WTC11 (cell line): Measurements from ENCODE around the gene CRAT. TPM values are rescaled to one million over a fixed set of nuclear protein-coding genes. Genes with fewer than 3 reads are reported as not detected.

ENCODE experiments used
- ATAC-seq: fragments of 200-7000 bp; cut with Tn5 transposase; 2 replicates; pipeline ENCODE4 v1.10.0; 2021; ENCODE audit warnings: mild to moderate bottlenecking, moderate library complexity
- CTCF ChIA-PET: fragments of 300-600 bp; sonication (Branson Sonifier 250); formaldehyde crosslinking; loops from one replicate; lab custom pipeline; 2021; ENCODE audit warnings: antibody characterized with exemption; lab: Charles Lee
- POLR2A ChIA-PET: fragments of 350-600 bp; sonication (Branson Sonifier 250); formaldehyde crosslinking; loops from one replicate; lab custom pipeline; 2021; ENCODE audit warnings: antibody characterized with exemption; lab: Charles Lee
- DNase-seq: peaks from one replicate; pipeline ENCODE4 v3.0.0; 2021; ENCODE audit warnings: low spot score
- H3K27ac Mint-ChIP-seq: 2 replicates; pipeline ENCODE4 v1.8.0; 2021; ENCODE audit warnings: mixed read lengths
- H3K27me3 Mint-ChIP-seq: 2 replicates; pipeline ENCODE4 v1.8.0; 2021; ENCODE audit warnings: low read depth, mild to moderate bottlenecking, moderate library complexity, mixed read lengths
- H3K36me3 Mint-ChIP-seq: 2 replicates; pipeline ENCODE4 v1.8.0; 2021; ENCODE audit warnings: mixed read lengths
- H3K4me1 Mint-ChIP-seq: 2 replicates; pipeline ENCODE4 v1.8.0; 2022; ENCODE audit warnings: mixed read lengths
- H3K4me3 Mint-ChIP-seq: 2 replicates; pipeline ENCODE4 v1.8.0; 2021; ENCODE audit warnings: mild to moderate bottlenecking, moderate library complexity, mixed read lengths
- H3K9me3 Mint-ChIP-seq: 2 replicates; pipeline ENCODE4 v1.8.0; 2021; ENCODE audit warnings: mixed read lengths
- ELF4 ChIP-seq: sonication (generic); formaldehyde crosslinking; IDR thresholded peaks from 2 replicates; pipeline ENCODE4 v1.8.1; 2022; ENCODE audit warnings: low read depth, mild to moderate bottlenecking, moderate library complexity, missing genetic modification reagents
- GTF2I ChIP-seq: fragments of 250-450 bp; sonication (Bioruptor Pico); conservative IDR thresholded peaks from 2 replicates; pipeline ENCODE4 v1.4.0; 2021; ENCODE audit warnings: mild to moderate bottlenecking
- RELA ChIP-seq: sonication (generic); formaldehyde crosslinking; IDR thresholded peaks from 2 replicates; pipeline ENCODE4 v1.8.1; 2022; ENCODE audit warnings: missing genetic modification reagents, mild to moderate bottlenecking, borderline replicate concordance
- RORB ChIP-seq: fragments of 250-450 bp; sonication (Bioruptor Pico); IDR thresholded peaks from 2 replicates; pipeline ENCODE4 v1.9.0; 2021; ENCODE audit warnings: mild to moderate bottlenecking
- SOX15 ChIP-seq: fragments of 250-450 bp; sonication (Bioruptor Pico); IDR thresholded peaks from 2 replicates; pipeline ENCODE4 v1.9.0; 2021; ENCODE audit warnings: mild to moderate bottlenecking
- SP1 ChIP-seq: sonication (generic); formaldehyde crosslinking; conservative IDR thresholded peaks from 2 replicates; pipeline ENCODE4 v1.8.1; 2022; ENCODE audit warnings: missing genetic modification reagents
- ZNF232 ChIP-seq: sonication (generic); formaldehyde crosslinking; IDR thresholded peaks from 2 replicates; pipeline ENCODE4 v1.8.0; 2022; ENCODE audit warnings: mild to moderate bottlenecking, missing genetic modification reagents
- ZNF263 ChIP-seq: sonication (generic); formaldehyde crosslinking; IDR thresholded peaks from 2 replicates; pipeline ENCODE4 v1.8.1; 2022; ENCODE audit warnings: low read depth, mild to moderate bottlenecking, moderate library complexity, missing genetic modification reagents
- ZNF317 ChIP-seq: sonication (generic); formaldehyde crosslinking; IDR thresholded peaks from 2 replicates; pipeline ENCODE4 v1.8.1; 2023; ENCODE audit warnings: low read depth, mild to moderate bottlenecking, moderate library complexity, missing genetic modification reagents, borderline replicate concordance
- ZNF396 ChIP-seq: fragments of 250-450 bp; sonication (Bioruptor Pico); IDR thresholded peaks from 2 replicates; pipeline ENCODE4 v1.8.0; 2021; ENCODE audit warnings: mild to moderate bottlenecking, moderate library complexity, borderline replicate concordance
- ZNF416 ChIP-seq: fragments of 250-450 bp; sonication (Bioruptor Pico); IDR thresholded peaks from 2 replicates; pipeline ENCODE4 v1.9.0; 2021; ENCODE audit warnings: mild to moderate bottlenecking, inconsistent platforms
- total RNA-seq: library from RNA; stranded (reverse); gene quantifications from 3 replicates; pipeline ENCODE4 v1.2.3, GENCODE V29; 2021
- TF ChIP-seq, protein P1 (sequence below): sonication (generic); formaldehyde crosslinking; IDR thresholded peaks from 2 replicates; pipeline ENCODE4 v1.8.0; 2022; ENCODE audit warnings: mild to moderate bottlenecking, missing genetic modification reagents
- TF ChIP-seq, protein P2 (sequence below): sonication (generic); formaldehyde crosslinking; conservative IDR thresholded peaks from 2 replicates; pipeline ENCODE4 v1.8.1; 2023; ENCODE audit warnings: mild to moderate bottlenecking, low read depth, missing genetic modification reagents, moderate library complexity
- TF ChIP-seq, protein P3 (sequence below): sonication (generic); formaldehyde crosslinking; IDR thresholded peaks from 2 replicates; pipeline ENCODE4 v1.8.1; 2022; ENCODE audit warnings: mild to moderate bottlenecking, moderate library complexity, missing genetic modification reagents
- TF ChIP-seq, protein P4 (sequence below): fragments of 250-450 bp; sonication (Bioruptor Pico); IDR thresholded peaks from 2 replicates; pipeline ENCODE4 v1.8.0; 2021; ENCODE audit warnings: mild to moderate bottlenecking
- TF ChIP-seq, protein P5 (sequence below): fragments of 200-600 bp; IDR thresholded peaks from 2 replicates; pipeline ENCODE4 v1.8.0; 2022; ENCODE audit warnings: antibody characterized with exemption

The CRAT gene
- total RNA-seq, 1 experiment from 2014 or later = 17.2 TPM

DNA sequence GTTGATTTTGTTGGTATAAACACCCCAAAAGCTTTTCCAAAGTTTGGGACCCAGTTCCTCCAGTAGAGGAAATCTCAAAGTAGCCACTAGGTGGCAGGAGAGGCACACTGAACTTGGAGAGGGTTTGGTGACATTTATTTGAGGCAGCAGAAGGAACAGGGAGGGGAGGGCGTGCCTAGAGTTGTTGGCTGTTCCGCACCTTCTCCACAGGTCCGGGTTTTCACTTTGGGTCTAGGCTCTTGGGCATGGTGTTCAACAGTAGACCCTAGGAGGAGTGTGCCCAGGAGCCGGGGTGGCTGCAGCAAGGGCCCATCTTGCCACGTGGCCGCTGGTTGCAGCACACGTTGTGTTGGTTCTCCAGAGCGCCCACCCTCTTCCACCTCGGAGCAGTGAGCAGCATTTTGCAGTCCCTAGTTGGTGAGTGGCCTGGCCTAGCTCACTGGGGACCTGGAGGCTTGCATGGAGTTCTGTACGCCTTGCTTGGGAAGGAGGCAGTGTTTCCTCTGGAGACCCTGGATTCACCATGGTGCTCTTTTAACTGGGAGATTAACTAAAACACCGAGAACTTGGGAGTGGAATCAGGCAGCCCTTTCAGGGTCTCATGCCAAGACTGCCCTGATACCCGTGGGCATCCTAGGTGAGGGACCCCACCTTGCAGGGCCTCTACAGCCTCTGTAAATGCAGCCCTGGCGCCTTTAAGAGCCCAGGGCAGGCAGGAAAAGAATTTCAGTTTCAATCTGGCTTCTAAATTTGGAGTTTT is 28.8 kb upstream of the CRAT start (continued):
- TF ChIP-seq, protein P1, sequence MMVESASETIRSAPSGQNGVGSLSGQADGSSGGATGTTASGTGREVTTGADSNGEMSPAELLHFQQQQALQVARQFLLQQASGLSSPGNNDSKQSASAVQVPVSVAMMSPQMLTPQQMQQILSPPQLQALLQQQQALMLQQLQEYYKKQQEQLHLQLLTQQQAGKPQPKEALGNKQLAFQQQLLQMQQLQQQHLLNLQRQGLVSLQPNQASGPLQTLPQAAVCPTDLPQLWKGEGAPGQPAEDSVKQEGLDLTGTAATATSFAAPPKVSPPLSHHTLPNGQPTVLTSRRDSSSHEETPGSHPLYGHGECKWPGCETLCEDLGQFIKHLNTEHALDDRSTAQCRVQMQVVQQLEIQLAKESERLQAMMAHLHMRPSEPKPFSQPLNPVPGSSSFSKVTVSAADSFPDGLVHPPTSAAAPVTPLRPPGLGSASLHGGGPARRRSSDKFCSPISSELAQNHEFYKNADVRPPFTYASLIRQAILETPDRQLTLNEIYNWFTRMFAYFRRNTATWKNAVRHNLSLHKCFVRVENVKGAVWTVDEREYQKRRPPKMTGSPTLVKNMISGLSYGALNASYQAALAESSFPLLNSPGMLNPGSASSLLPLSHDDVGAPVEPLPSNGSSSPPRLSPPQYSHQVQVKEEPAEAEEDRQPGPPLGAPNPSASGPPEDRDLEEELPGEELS = 0 out of 2 replicates have a peak, but pooled peaks have one; percentile 29
- TF ChIP-seq ZNF396 (CRISPR knock-in tag) = no peak
- TF ChIP-seq SOX15 (CRISPR knock-in tag) = no peak
- TF ChIP-seq RORB = no peak

DNA sequence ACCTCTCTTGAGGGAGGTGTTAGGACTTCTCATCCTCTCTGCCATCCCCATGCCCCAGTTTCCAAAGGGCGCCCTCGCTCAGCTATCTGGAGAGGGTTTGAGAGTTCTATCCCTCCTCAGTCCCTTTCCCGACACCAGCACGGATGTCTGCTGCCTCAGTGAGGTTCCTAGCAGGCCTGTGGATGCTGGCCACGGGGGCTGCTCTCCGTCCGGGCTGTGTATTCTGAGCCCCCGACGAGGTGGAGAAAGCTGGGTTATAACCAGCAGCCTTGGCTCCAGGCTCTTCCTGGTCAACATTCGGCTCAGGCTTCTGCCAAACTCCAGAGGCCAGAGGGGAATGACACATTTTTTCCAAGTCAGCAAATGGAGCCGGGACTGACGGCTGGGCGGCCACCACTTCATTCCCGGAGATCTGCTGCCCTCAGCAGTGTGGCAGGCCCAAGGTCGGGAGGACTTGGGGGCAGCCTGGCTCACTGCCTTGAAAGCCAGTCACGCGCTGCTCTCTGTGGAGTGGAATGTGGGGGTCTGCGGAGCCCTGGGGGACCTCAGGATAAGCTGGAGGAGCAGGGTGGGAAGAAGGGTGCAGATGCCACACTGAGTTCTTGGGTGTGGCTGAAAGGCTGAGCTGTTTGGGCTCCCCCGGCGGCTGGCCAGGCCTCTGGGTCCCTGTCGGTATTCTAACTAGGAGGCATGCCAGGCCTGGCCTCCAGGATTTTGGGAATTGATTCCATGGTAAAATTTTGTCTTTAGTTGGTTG is 28.1 kb upstream of the CRAT start:
- ATAC-seq (no peak), DNase-seq (no peak)
- Mint-ChIP-seq H3K9me3 (no peaks in the 10 kb centered on the region), H3K36me3 (peaks cover 32% of the 10 kb centered on the region), H3K4me1 (peaks cover 55% of the 10 kb centered on the region), H3K4me3 (no peak overlapping the region), H3K27me3 (no peaks in the 10 kb centered on the region), H3K27ac (peak overlapping the region; percentile 97)
- CTCF ChIA-PET = interaction anchor here (0.5 to 9.5 kb wide), 51 partner anchors 6 to 599 kb away, joined by 3 to 345 read pairs (median 4); partner anchors contain the start of genes C9orf50, IER5L, NTMT1 and SH3GLB2
- POLR2A ChIA-PET = interaction anchor here (0.9 kb wide), 2 partner anchors 33 to 82 kb away, joined by 3 to 4 read pairs; no protein-coding TSS in a partner anchor
- TF ChIP-seq SP1 (CRISPR knock-in tag) (no peak), ZNF232 (CRISPR knock-in tag) (no peak), ZNF263 (CRISPR knock-in tag) (no peak), GTF2I (CRISPR knock-in tag) (no peak), ZNF416 (CRISPR knock-in tag) (no peak), ELF4 (CRISPR knock-in tag) (no peak), ZNF317 (no peak), RELA (CRISPR knock-in tag) (no peak)
- TF ChIP-seq, protein P2, sequence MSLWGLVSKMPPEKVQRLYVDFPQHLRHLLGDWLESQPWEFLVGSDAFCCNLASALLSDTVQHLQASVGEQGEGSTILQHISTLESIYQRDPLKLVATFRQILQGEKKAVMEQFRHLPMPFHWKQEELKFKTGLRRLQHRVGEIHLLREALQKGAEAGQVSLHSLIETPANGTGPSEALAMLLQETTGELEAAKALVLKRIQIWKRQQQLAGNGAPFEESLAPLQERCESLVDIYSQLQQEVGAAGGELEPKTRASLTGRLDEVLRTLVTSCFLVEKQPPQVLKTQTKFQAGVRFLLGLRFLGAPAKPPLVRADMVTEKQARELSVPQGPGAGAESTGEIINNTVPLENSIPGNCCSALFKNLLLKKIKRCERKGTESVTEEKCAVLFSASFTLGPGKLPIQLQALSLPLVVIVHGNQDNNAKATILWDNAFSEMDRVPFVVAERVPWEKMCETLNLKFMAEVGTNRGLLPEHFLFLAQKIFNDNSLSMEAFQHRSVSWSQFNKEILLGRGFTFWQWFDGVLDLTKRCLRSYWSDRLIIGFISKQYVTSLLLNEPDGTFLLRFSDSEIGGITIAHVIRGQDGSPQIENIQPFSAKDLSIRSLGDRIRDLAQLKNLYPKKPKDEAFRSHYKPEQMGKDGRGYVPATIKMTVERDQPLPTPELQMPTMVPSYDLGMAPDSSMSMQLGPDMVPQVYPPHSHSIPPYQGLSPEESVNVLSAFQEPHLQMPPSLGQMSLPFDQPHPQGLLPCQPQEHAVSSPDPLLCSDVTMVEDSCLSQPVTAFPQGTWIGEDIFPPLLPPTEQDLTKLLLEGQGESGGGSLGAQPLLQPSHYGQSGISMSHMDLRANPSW = no peak
- TF ChIP-seq, protein P3, sequence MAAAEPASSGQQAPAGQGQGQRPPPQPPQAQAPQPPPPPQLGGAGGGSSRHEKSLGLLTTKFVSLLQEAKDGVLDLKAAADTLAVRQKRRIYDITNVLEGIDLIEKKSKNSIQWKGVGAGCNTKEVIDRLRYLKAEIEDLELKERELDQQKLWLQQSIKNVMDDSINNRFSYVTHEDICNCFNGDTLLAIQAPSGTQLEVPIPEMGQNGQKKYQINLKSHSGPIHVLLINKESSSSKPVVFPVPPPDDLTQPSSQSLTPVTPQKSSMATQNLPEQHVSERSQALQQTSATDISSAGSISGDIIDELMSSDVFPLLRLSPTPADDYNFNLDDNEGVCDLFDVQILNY (CRISPR knock-in tag) = no peak
- TF ChIP-seq, protein P4, sequence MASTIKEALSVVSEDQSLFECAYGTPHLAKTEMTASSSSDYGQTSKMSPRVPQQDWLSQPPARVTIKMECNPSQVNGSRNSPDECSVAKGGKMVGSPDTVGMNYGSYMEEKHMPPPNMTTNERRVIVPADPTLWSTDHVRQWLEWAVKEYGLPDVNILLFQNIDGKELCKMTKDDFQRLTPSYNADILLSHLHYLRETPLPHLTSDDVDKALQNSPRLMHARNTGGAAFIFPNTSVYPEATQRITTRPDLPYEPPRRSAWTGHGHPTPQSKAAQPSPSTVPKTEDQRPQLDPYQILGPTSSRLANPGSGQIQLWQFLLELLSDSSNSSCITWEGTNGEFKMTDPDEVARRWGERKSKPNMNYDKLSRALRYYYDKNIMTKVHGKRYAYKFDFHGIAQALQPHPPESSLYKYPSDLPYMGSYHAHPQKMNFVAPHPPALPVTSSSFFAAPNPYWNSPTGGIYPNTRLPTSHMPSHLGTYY (CRISPR knock-in tag) = no peak
- TF ChIP-seq, protein P5, sequence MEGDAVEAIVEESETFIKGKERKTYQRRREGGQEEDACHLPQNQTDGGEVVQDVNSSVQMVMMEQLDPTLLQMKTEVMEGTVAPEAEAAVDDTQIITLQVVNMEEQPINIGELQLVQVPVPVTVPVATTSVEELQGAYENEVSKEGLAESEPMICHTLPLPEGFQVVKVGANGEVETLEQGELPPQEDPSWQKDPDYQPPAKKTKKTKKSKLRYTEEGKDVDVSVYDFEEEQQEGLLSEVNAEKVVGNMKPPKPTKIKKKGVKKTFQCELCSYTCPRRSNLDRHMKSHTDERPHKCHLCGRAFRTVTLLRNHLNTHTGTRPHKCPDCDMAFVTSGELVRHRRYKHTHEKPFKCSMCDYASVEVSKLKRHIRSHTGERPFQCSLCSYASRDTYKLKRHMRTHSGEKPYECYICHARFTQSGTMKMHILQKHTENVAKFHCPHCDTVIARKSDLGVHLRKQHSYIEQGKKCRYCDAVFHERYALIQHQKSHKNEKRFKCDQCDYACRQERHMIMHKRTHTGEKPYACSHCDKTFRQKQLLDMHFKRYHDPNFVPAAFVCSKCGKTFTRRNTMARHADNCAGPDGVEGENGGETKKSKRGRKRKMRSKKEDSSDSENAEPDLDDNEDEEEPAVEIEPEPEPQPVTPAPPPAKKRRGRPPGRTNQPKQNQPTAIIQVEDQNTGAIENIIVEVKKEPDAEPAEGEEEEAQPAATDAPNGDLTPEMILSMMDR = no peak
